ENCODE results near the gene IFT88.

Gene IFT88, protein sequence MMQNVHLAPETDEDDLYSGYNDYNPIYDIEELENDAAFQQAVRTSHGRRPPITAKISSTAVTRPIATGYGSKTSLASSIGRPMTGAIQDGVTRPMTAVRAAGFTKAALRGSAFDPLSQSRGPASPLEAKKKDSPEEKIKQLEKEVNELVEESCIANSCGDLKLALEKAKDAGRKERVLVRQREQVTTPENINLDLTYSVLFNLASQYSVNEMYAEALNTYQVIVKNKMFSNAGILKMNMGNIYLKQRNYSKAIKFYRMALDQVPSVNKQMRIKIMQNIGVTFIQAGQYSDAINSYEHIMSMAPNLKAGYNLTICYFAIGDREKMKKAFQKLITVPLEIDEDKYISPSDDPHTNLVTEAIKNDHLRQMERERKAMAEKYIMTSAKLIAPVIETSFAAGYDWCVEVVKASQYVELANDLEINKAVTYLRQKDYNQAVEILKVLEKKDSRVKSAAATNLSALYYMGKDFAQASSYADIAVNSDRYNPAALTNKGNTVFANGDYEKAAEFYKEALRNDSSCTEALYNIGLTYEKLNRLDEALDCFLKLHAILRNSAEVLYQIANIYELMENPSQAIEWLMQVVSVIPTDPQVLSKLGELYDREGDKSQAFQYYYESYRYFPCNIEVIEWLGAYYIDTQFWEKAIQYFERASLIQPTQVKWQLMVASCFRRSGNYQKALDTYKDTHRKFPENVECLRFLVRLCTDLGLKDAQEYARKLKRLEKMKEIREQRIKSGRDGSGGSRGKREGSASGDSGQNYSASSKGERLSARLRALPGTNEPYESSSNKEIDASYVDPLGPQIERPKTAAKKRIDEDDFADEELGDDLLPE

DNA sequence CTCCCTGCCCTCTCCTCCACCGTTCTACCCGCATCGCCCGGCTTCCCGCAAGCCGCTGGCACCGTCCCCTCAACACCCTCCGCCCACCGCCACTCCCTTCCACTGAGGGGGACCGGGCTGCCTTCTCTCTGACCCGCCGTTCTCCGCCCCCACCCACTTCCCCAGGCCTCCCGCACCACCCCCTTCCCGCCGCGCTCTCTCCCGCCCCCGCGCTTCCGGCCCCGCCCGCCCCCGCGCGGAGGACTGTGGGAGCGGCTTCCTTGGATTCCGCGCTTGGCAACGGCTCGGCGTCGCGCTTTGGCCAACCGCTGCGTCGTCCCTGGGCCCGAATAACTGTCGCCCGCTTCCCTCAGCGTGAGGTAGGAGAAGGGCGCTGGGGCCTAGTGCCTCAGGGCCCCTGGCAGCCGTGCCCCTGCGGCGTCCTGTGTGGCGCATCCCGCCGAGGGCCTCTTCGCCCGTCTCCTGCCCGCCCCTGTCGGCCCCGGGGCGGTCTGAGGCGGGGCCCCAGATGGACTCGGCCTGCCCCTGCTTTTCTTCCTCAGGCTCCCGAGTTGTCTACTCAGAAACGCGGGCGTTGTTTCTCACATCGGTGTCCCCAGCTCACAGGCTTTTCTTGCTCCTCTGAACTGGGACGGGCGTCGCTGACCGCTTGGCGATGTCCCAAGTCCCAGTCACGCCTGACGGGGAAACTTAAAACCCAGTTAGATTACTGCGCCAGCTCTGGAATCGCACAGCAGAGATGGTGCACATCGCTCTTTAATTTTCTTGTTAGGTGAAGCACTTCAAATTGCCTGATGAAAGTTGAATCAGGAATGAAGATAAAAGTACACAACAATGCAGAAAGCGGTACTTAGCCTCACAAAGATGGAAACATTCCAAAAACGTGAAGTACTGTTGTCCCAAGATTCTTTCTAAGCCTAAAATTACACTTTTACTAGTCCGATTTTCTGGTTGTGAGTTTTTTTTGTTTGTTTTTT lies at the start of gene IFT88:
IFT88 (plus strand) TSS at position 260 of the 977 bp plus-strand sequence. CDS start 7,229 bp downstream, outside the sequence.
- peak; percentile 90 for DNase-seq (ENCODE audit: low spot score)

- DNase-seq (ENCODE audit: low spot score) = no peak
Measured at GRCh38 chr13:20518660-20519100, 48.3 kb upstream of the IFT88 start.

DNA sequence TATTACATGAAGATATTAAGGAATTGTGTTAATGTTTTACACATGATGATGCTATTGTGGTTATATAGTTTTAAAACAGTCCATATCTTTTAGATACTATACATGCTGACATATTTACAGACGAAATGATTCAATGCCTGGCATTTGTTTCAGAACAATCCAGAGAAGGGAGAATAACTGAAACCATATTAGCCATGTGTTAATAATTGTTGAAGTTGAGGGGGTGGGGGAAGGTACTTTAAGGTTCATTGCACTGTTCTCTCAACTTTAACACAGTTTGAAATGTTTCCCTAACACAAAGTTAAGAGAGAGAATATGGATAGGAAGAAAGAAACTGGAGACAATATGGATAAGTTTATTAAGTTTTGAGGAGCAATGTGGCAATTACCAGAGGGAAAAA lies 47.1 kb upstream of the IFT88 start:
- DNase-seq (ENCODE audit: low spot score) = no peak

GRCh38 chr13:20521364-20522115 lies 45.4 kb upstream of the IFT88 start:
- no peak for DNase-seq (ENCODE audit: low spot score)

DNA sequence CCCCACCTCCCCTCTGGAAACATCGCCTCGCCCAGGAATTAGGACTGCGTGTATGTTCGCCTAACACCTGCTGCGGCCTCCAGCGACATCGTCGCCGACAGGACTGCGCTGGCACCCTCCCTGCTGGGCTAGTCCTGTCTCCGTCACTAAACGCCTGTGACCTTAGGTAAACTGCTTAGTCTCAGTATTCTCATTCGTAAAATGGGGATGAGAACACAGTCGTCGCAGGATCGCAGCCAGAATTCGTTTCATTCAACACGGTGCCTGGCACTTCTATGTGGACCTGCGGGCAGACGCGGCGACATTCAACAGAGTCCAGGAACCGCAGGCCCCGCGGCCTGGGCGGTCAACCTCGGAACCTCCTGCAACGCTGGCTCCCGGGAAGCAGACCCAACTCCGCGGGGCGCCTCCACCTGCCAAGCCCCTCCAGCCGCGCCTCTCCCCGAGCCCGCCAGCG lies 41.8 kb upstream of the IFT88 start:
- DNase-seq (ENCODE audit: low spot score) = peak; percentile 59

GRCh38 chr13:20525601-20526544 lies 41.1 kb upstream of the IFT88 start, which contains the start of gene CRYL1:
Gene CRYL1 (minus strand): TSS chr13:20525857. CDS start chr13:20525794, 63 bp downstream.
- DNase-seq (ENCODE audit: low spot score) = peak; percentile 88

DNA sequence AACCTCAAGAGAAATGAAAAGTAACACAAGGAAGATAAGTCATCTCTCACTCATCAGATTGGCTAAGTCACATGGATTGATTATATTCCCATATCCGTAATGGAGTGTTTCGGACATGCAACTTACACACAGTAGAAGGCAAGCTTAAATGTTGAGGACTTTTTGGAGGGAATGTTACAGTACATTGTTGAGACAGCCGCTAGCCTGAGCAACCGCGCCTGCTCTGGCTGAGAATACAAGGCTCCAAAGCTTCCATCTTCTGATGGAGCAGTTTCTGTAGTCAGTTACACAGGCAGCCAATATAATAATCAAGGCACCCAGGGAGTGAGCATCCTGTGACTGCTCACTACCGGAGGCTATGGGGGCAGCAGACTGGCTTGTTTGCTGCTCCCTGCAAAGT lies 40.3 kb upstream of the IFT88 start:
- peak; percentile 48 for DNase-seq (ENCODE audit: low spot score)

GRCh38 chr13:20528452-20528851 lies 38.5 kb upstream of the IFT88 start:
- DNase-seq (ENCODE audit: low spot score) = no peak

DNA sequence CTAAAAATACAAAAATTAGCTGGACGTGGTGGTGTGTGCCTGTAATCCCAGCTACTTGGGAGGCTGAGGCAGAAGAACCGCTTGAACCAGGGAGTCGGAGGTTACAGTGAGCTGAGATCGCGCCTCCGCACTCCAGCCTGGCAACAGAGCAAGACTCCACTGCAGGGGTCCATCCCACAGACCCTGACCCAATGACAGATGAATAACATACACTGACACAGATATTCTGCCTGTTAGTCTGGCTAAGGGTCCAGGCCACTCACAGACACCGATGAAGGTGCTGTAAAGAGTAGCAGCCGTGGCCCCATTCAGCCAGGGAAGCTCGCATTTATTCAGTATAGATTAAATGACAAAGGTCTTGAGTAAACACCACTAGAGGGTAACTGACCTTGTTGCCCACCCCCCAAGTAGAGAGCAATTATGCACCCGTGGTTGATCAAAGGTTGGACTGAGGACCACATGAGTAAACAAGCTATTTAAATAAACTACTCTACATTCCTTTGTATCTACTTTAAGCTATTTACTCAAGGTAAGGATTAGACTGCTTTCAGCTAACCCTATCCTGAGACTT lies 32.8 kb upstream of the IFT88 start:
- no peak for DNase-seq (ENCODE audit: low spot score)

- no peak for DNase-seq (ENCODE audit: low spot score)
Measured at GRCh38 chr13:20536992-20537391, 30.0 kb upstream of the IFT88 start.

DNA sequence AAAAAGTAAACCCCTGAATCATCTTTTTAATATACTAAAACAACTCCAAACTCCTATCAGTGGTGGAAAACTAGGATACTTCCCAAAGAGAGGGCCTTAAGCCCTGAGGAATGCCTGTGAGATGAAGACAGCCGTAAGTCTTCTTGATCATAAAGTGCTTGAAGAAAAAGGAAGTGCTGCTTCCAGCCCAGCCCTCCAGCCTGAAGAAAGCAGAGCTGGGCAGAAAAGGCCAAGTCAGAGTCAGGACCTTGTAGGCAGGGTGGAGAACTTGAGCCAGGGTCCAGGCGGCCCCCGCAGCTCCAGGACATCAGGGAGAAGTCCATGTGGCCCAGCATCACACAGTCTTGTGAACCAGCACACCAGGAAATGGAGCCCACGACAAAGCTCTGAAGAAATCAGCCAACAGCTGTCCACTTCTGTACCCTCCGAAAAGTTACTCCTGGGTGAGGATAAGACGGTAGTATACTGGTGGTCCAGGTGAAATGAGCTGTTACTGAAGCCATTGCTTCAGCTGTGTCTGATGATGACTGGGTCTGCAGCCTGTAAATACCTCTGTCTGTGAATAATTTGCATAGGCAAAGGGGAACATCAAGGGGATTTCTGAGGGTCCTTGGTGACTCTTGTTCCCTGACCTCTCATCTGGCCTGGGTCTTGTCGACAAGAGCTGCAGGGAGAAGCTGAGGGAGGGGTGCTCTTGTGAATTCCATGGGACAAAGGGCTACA lies 22.6 kb upstream of the IFT88 start:
- no peak for DNase-seq (ENCODE audit: low spot score)

GRCh38 chr13:20546556-20546955 lies 20.4 kb upstream of the IFT88 start:
- DNase-seq (ENCODE audit: low spot score) = no peak

- DNase-seq (ENCODE audit: low spot score) = no peak
Measured at GRCh38 chr13:20547479-20547908, 19.5 kb upstream of the IFT88 start.

DNA sequence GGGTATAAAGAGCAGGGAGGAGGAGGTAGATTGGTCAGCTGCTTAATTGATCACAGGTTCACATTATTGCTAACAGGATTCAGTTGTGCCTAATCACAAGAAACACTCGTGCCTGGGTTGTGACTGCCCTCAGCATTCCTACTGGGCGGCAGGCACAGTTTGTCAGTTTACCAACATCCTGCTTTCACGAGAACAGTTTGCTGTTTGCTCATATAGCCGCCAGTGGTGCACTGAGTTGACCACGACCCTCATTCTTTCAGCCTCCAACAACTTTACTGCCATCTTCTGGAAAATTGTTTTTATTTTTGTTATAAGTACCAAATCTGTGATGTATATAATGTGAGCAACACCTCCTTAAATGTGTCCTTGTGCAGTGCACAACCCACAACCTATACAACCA lies 16.2 kb upstream of the IFT88 start:
- peak; percentile 58 for DNase-seq (ENCODE audit: low spot score)

- peak; percentile 97 for DNase-seq (ENCODE audit: low spot score)
Measured at GRCh38 chr13:20553311-20553710, 13.6 kb upstream of the IFT88 start.

DNA sequence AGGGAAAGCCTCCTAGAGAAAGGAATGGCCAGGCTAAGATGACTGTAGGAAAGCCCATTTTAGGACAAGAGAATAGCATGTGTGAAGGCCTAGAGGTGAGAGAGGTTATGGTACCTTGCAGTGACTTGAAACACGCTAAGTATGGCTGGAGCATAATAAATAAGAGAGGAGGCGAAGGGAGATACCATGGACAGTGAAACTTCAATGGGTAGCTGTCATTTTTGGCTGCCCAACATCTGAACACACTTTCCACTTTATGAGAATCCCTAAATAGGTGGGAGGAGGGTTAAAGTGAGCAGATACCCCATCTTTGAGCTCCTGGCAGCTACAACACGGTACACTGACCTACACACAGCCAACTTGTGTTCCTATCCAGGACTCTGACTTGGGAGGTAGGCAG lies 8.0 kb upstream of the IFT88 start:
- DNase-seq (ENCODE audit: low spot score) = no peak

- no peak for DNase-seq (ENCODE audit: low spot score)
Measured at GRCh38 chr13:20559659-20560356, 7.1 kb upstream of the IFT88 start.

DNA sequence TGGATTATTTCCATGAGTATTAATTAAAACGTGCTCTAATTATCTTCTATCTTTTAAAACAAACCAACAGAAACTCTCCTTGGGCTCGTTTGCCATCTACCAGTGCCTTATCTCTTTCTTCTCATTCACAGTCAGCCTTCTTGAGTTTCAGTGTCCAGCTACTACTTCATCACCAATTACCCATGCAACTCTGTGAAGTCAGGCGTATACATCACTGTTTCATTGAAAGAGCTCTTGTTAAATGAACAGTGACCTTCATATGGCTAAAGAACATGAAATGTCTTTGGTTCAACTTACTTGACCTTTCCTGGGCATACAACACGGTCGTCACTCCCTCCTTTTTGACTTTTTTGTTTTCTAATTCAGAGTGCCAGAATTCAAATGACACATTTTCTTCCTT lies 5.2 kb upstream of the IFT88 start:
- DNase-seq (ENCODE audit: low spot score) = no peak

Measured in globus pallidus (tissue), 1 donor.